IPS-18c (cell line): Measurements from ENCODE around the gene PLAA.
A peak's percentile ranks its signal among the peaks of the same experiment; 100 is the strongest.
"Not testable (repeated sequence)": the region's sequence is repeated elsewhere in the genome, so short reads cannot be mapped to it uniquely, and the experiment has no call there.

ENCODE experiments used
- H3K4me3 ChIP-seq: 2 replicates; pipeline ENCODE4 v1.7.0; 2013; ENCODE audit warnings: low read depth, mild to moderate bottlenecking, low read length, moderate library complexity; ENCODE audit not compliant: insufficient read depth
- H3K9me3 ChIP-seq: one replicate; pipeline ENCODE4 v1.6.1; 2013; ENCODE audit warnings: mild to moderate bottlenecking, low read length, moderate library complexity; ENCODE audit not compliant: control insufficient read depth, insufficient read depth

The PLAA gene

DNA sequence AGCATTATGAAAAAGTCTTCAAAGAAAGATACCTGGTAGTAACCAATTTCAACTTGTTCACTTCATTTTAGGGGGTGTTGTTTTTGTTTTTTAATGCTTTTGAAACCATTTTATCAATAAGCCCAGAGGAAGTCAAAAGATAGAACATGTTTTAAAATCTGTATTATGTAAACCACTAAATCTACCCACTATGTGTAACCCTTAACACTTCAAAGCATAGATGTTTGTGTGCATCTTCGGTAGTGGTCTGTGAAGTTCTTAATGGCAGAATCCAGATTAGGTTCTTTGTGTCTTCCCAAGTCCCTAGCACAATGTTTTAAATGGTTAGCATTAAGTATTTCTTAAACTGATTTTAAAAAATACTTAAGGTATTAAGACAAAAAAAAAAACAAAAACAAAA is 6.3 kb downstream of the PLAA start:
- no peak overlapping the region for H3K4me3 ChIP-seq
- no peaks in the 10 kb centered on the region for H3K9me3 ChIP-seq

DNA sequence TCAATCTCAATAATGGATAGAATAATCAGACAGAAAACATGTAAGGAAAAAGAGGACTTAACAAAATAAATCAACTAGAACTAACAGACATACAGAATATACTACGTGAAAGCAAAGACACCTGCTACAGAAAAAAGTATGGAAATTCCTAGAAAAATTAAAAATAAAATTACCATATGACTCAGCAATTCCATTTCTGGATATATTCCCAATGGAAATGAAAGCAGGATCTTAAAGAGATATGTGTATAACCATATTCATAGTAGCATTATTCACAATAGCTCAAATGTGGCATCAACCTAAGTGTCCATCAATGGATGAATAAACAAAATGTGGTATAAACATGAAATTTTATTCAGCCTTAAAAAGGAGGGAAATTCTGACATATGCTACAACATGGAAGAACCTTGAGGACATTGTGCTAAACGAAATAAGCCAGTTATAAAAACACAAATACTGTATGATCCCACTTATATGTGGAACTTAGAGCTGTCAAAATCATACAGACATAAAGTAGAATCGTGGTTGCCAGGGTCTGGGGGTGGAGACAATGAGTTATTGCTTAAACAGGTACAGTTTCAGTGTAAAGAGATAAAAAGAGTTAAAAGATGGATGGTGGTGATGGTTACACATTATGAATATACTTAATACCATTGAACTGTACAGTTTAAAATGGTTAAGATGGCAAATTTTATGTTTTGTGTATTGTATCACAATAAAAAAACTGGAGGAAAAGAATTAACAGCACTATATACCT is 6.9 kb downstream of the PLAA start:
- H3K9me3 ChIP-seq = no peaks in the 10 kb centered on the region

DNA sequence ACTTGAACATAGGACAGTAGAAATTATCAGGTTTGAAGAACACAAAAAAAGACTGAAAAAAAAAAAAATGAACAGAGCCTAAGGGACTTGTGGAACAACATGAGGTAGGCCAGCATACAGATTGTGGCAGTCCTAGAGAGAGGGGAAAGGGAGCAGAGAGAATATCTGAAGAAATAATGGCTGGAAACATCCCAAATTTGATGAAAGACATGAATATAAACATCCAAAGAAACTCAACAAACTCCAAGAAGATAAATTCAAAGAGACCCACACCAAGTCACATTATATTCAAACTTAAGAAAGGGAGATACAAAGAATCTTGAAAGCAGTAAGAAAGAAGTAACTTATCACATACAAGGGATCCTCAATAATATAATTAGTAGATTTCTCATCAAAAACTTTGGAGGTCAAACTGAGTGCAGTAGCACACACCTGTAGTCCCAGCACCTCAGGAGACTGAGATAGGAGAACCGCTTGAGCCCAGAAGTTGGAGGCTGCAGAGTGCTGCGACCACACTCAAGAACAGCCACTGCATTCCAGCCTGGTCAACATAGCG is 9.1 kb downstream of the PLAA start:
- H3K4me3 ChIP-seq = no peak overlapping the region
- H3K9me3 ChIP-seq = no peaks in the 10 kb centered on the region

More for the DNA sequence above, 6.9 kb downstream of the PLAA start:
- H3K4me3 ChIP-seq = no peak overlapping the region

DNA sequence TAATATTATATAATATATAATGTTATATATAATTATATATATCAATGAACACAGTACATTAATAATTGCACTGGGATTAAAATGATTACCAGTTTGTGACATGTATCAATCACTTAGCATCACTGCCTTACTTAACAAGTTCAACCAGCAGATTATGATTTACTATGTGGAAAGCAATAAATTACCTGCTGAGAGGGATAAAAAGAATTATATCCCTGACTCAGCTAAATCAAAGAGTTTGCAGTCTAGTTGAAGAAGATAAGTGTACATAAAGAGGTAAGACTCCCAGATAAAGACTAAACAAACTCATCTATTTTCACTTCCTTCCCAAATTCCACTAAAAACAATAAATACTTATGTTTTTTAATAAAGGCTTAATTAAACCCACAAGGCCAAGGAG is 11.2 kb downstream of the PLAA start:
- H3K4me3 ChIP-seq = no peak overlapping the region
- H3K9me3 ChIP-seq = no peaks in the 10 kb centered on the region

DNA sequence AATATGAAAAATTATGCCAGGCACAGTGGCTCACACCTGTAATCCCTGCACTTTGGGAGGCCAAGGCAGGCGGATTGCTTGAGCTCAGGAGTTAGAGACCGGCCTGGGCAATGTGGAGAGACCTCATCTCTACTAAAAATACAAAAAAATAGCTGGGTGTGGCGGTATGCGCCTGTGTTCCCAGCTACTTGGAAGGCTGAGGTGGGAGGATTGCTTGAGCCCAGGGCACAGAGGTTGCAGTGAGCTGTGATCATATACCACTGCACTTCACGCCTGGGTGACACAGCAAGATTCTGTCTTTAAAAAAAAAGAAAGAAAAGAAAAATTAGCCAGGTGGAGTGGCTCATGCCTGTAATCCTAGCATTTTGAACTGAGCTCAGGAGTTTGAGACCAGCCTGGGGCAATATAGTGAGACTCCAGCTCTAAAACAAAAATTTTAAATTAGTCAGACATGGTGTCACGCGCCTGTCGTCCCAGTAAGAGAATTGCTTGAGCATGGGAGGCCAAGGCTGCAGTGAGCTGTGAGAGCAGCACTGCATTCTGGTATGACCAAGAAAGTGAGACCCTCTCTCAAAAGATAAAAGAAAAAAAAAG is 18.0 kb downstream of the PLAA start:
- no peak overlapping the region for H3K4me3 ChIP-seq

DNA sequence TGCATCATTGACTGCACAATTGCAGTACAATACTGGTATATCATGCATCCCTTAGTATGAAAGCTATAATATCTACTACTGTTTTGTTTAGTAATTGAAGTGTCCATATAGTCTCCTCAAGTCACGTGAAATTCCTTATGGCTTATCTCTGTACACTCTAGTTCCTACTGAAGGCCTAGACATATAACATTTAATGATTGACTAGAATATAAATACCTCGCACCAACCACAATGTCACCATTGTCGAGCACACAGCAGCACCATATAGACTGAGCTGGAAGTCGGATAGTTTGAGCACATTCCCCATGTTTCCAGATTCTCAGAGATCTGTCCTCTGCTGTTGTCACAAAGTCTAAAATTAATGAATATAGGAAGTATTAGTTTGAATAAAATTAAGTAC is 21.4 kb downstream of the PLAA start:
- no peak overlapping the region for H3K4me3 ChIP-seq
- no peaks in the 10 kb centered on the region for H3K9me3 ChIP-seq

More for the DNA sequence above, 18.0 kb downstream of the PLAA start:
- no peaks in the 10 kb centered on the region for H3K9me3 ChIP-seq

DNA sequence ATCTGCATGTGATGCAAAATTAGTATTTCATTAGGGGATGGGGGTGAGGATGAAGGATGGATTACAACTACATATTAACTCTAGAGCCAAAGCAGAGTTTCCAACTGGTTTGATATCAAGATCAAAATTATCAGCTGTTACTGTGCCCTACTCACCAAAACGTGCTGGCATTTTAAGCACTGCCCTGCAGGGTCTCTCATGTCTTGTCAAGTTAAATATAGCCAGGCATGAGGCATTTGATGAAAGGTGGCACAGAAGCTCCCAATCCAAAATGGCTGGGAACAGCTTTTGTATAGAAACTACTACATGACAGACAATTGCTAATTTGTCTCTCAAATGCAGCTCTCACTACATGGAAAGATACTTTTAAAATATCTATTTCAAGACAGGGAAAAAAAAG is 27.3 kb downstream of the PLAA start:
- Histone ChIP-seq H3K9me3 (no peaks in the 10 kb centered on the region), H3K4me3 (no peak overlapping the region)

DNA sequence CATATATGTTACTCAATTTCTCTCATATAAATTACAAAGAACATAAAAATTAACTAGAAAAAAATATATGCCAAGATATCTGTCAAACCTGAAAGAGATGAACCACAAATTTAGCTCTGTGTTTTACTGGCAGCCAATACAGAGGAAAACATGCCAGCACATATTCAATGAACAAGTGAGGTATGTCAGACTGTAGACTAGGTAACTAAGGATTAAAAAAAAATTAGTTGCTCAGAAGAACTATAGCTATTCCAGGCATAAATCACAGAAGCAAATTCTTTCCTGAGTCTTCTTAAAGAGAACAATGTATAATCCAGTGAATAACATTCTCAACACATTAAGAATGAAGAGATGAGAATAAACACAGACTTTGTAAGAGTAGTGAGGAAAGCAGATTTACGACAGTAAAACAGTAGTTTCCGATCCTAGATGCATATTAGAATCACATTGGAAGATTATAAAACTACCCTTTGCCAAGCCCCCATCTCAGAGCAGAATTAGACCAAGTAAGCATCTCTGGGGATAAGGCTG is 33.8 kb downstream of the PLAA start:
- no peaks in the 10 kb centered on the region for H3K9me3 ChIP-seq
- H3K4me3 ChIP-seq = no peak overlapping the region

DNA sequence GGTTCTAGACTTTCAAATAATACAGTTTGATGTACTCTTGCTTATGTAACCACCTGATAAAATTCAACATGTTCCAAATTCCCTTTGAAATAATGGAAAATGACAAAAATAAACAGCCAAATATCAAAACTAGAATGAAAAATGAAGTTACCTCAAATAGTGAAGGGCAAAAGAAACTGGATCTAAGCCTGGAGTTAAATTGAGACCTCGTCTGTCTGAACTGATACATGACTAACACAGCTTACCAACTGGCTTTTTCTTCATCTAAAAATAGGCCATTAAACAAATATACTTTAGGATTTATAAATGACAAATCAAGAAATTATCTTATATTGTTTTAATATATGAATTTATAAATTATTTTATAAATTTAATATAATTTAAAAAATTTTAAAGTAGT is 42.4 kb downstream of the PLAA start:
- Histone ChIP-seq H3K9me3 (no peaks in the 10 kb centered on the region), H3K4me3 (no peak overlapping the region)

DNA sequence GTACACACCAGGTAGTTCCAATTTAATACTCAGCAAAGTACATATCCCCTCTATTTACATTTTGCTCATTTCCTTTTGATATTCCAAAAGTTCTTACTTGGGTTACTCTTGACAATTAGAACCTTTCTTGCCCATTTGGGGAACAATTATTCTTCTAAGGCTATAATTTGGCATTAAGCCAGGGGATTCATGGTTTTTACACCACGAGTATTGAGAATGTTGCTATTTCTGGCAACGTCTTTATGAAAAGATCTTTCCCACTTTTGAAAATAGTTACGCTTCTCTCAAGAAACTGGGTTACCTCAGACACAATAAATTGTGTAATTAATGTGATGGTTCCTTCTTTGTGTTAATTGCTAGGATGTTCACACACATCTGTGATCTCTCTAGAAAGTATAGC is 43.0 kb downstream of the PLAA start:
- no peaks in the 10 kb centered on the region for H3K9me3 ChIP-seq

DNA sequence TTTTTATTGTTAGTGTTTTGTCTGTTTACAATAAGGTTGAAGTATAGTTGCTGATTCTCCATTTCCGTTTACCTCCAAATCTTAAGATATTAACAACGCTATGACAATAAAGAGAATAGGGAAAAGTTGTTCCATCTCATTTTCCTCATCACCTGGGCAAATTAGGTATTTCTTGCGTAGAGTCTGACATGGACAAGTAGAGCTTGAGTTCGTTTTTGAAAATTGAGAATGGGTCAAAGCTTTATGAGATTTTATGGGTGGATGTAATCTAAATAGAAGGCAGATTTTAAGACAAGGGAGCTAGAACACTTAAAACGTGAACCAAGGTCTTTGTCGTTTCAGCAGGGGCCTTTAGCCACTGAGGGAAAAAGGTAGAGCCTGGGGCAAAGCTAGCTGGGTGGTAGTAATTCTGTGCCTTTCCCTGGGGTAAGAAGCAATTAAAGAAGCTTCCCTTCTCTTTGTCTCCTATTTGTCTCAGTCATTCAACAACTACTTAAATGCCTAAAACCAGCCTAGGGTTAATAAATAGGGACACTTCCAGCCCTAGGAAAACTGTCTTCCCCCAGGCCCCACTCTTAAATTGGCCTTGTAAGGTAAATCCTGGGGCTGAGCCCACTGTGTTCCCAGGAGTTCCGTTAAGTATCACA is 53.9 kb downstream of the PLAA start:
- Histone ChIP-seq H3K9me3 (no peaks in the 10 kb centered on the region), H3K4me3 (peak overlapping the region; percentile 99)

More for the DNA sequence above, 43.0 kb downstream of the PLAA start:
- H3K4me3 ChIP-seq = no peak overlapping the region

DNA sequence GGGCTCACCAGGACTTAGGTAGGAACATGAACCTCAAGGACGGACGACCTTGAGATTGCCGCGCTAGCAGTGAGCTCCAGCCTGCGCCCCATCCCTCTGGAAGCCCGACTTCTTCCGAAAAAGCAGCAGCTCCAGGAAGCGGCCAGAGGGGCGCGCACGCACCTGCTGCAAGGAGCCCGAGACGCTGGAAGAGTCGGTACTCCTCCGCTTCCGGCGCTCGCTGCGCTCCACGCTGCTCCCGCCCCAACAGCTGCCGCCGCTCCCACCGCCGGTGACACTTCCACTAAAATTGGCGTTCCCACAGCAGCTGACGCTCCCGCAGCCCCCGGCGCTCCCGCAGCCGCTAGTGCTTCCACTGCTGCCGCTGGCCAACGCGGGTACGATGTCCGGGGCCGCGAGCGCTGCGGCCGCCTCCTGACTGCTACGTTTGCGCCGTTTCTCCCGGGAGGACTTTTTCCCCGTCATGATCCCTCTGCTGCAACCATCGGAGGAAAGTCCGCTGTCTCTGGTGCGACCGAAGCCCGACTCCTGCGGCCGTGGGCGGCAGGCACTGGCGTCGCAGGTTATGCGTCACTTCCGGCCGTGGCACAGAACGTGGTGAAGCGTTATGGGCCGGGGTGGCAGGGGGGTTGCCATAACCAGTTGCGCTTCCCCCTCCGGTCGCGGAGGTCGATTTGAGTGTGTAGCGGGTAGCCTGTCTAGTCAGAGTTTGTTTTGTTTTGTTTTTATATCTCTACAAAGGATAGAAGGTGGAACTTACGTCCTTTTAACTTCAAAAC is 54.6 kb downstream of the PLAA start, which contains the start of gene CAAP1:
Gene CAAP1, minus strand, starts transcription at position 552 of the 779 bp plus-strand sequence. Its CDS starts 87 bp downstream, at position 465.
- Histone ChIP-seq H3K9me3 (no peaks in the 10 kb centered on the region), H3K4me3 (peak within 1 kb of the TSS; percentile 99)

DNA sequence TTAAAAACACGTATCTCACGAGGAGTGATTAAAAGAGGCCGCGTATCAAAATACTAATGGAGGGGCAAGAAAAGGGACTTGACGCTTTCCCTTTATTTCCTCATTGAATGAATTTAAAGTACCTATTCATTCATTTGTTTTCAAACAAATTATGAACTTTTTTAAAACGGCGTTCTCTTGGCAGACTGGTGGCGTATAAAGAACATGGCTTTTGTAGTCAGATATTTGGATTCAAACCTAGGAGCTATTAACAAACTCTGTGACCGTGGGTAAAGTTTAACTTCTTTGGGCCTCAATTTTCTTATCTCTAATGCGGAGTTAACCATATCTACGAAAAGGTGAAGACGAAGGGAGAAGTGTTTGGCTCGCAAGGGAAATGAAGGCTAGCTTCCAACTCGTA is 55.3 kb downstream of the PLAA start:
- peak overlapping the region; percentile 99 for H3K4me3 ChIP-seq

DNA sequence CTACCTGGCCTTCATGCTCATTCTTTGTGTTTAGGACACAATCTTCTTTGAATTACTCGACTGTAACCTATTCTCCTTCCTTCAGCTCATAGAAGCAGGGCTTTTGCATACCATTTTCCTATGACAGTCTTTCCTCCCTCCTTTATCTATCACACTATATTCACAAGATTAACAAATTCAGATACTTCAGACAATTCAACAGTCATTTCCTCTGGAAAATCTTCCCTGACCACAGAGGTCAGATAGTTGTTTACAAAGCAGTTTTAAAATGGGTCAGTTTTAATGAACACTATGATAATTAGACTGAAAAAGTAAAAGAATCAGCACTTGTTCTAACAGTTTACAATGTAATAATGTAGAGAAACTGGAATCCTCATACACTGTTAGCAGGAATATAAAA is 58.8 kb downstream of the PLAA start:
- H3K9me3 ChIP-seq = no peaks in the 10 kb centered on the region
- no peak overlapping the region for H3K4me3 ChIP-seq

More for the DNA sequence above, 55.3 kb downstream of the PLAA start:
- no peaks in the 10 kb centered on the region for H3K9me3 ChIP-seq

DNA sequence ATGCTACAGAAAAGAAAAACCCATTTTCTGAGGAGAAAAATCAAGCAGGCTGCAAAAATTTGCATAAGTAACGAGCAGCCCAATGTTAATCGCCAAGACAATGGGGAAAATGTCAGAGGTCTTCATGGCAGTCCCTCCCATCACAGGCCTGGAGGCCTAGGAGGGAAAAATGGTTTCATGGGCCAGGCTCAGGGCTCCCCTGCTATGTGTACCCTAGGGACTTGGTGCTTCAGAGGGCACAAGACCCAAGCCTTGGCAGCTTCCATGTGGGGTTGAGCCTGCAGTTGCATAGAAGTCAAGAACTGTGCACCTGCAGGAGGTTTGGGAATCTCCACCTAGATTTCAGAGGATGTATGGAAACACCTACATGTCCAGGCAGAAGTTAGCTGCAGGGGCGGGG is 64.9 kb downstream of the PLAA start:
- Histone ChIP-seq H3K9me3 (peaks cover 8% of the 10 kb centered on the region), H3K4me3 (no peak overlapping the region)

DNA sequence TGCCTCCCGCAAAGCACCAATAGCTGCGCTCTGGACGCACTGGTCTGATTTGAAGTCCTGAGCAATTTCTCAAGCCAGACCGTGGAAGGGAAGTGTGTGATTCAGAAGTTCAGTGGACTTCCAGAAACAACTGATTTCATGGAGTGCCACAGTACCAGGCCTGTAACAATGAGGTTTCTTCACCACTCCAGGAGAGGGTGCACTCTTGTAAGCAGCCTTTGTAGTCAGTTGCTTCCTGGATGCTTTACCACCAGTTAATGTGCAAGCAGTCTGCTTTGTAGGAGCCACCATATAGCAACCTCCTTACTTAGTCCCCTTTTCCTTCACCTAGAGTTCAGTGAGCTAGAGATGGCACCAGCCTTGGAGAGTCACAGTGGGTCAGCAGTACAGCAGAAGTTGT is 66.8 kb downstream of the PLAA start:
- Histone ChIP-seq H3K4me3 (no peak overlapping the region), H3K9me3 (peaks cover 8% of the 10 kb centered on the region)

DNA sequence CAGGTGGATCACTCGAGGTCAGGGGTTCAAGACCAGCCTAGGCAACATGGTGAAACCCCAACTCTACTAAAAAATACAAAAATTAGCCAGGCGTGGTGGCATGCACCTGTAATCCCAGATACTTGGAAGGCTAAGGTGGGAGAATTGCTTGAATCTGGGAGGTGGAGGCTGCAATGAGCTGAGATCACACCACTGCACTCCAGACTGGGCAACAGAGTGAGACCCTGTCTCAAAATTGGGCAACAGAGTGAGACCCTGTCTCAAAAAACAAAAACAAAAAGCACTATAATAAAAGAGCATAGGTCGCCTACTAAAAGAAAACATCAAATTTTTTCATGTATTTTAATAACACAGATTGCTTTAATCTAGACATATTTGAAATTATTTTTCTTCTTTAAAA is 71.9 kb downstream of the PLAA start:
- not testable (repeated sequence) for H3K4me3 ChIP-seq, H3K9me3 ChIP-seq
